ENCODE data around the gene PTPRQ. TPM values are rescaled to one million over a fixed set of nuclear protein-coding genes. Genes with fewer than 3 reads are reported as not detected.
"Not testable (repeated sequence)": the region's sequence is repeated elsewhere in the genome, so short reads cannot be mapped to it uniquely, and the experiment has no call there.

Gene PTPRQ
- polyA plus RNA-seq, 1 experiment = 5.1 TPM

GRCh38 chr12:80670214-80670613 lies 226.2 kb downstream of the PTPRQ start:
- no peaks in the 10 kb centered on the region for H3K27me3 ChIP-seq (ENCODE audit: control insufficient read depth, insufficient read depth, low read length)

GRCh38 chr12:80676042-80676636 lies 232.1 kb downstream of the PTPRQ start:
- POLR2A ChIA-PET; H3K4me3 ChIP-seq (ENCODE audit: low read depth, low read length); H3K27me3 ChIP-seq (ENCODE audit: control insufficient read depth, insufficient read depth, low read length); DNase-seq (ENCODE audit: low read depth); H3K36me3 ChIP-seq (ENCODE audit: control insufficient read depth, insufficient read depth, low read length): not testable (repeated sequence)
- CTCF ChIA-PET = interaction anchor here (0.7 kb wide), 1 partner anchor 435 kb away, joined by 3 read pairs; no protein-coding TSS in a partner anchor
- peak; percentile 5; the same call in 1 of the 2 replicates for TF ChIP-seq CTCF (IDR thresholded peaks at IDR 0.05; ENCODE audit: insufficient read depth, low read depth, low read length)

More at GRCh38 chr12:80670214-80670613, 226.2 kb downstream of the PTPRQ start:
- DNase-seq (ENCODE audit: low read depth) = no peak
- ChIA-PET POLR2A (no interaction called here), CTCF (interaction anchor here (0.6 to 1.0 kb wide), 2 partner anchors 20 to 38 kb away, joined by 3 to 4 read pairs; no protein-coding TSS in a partner anchor)
- Histone ChIP-seq H3K36me3 (ENCODE audit: control insufficient read depth, insufficient read depth, low read length) (no peaks in the 10 kb centered on the region; the same call in 1 of the 2 replicates), H3K4me3 (ENCODE audit: low read depth, low read length) (no peak overlapping the region)
- TF ChIP-seq CTCF (IDR thresholded peaks at IDR 0.05; ENCODE audit: insufficient read depth, low read depth, low read length) = no peak

GRCh38 chr12:80676856-80677255 lies 232.8 kb downstream of the PTPRQ start:
- ChIA-PET POLR2A (no interaction called here), CTCF (interaction anchor here (0.7 kb wide), 1 partner anchor 436 kb away, joined by 3 read pairs; no protein-coding TSS in a partner anchor)
- Histone ChIP-seq H3K4me3 (ENCODE audit: low read depth, low read length) (no peak overlapping the region), H3K27me3 (ENCODE audit: control insufficient read depth, insufficient read depth, low read length) (no peaks in the 10 kb centered on the region), H3K36me3 (ENCODE audit: control insufficient read depth, insufficient read depth, low read length) (no peaks in the 10 kb centered on the region; the same call in 1 of the 2 replicates)
- no peak for DNase-seq (ENCODE audit: low read depth)
- TF ChIP-seq CTCF (IDR thresholded peaks at IDR 0.05; ENCODE audit: insufficient read depth, low read depth, low read length) = no peak

GRCh38 chr12:80677994-80678393 lies 234.0 kb downstream of the PTPRQ start:
- ChIA-PET CTCF (interaction anchor here (0.9 kb wide), 1 partner anchor 21 kb away, joined by 3 read pairs; no protein-coding TSS in a partner anchor), POLR2A (no interaction called here)
- no peak overlapping the region for H3K4me3 ChIP-seq (ENCODE audit: low read depth, low read length)
- DNase-seq (ENCODE audit: low read depth) = no peak
- TF ChIP-seq CTCF (IDR thresholded peaks at IDR 0.05; ENCODE audit: insufficient read depth, low read depth, low read length) = no peak
- H3K36me3 ChIP-seq (ENCODE audit: control insufficient read depth, insufficient read depth, low read length) = no peaks in the 10 kb centered on the region; the same call in 1 of the 2 replicates
- H3K27me3 ChIP-seq (ENCODE audit: control insufficient read depth, insufficient read depth, low read length) = no peaks in the 10 kb centered on the region

GRCh38 chr12:80679346-80680131 lies 235.5 kb downstream of the PTPRQ start:
- CTCF ChIA-PET = no interaction called here
- Histone ChIP-seq H3K4me3 (ENCODE audit: low read depth, low read length) (no peak overlapping the region), H3K27me3 (ENCODE audit: control insufficient read depth, insufficient read depth, low read length) (no peaks in the 10 kb centered on the region), H3K36me3 (ENCODE audit: control insufficient read depth, insufficient read depth, low read length) (no peaks in the 10 kb centered on the region)
- POLR2A ChIA-PET = no interaction called here
- no peak for DNase-seq (ENCODE audit: low read depth)
- TF ChIP-seq CTCF (IDR thresholded peaks at IDR 0.05; ENCODE audit: insufficient read depth, low read depth, low read length) = no peak

All from BJ (cell line).